HEK293 (cell line): Measurements from ENCODE around the gene BTK.
A peak's percentile ranks its signal among the peaks of the same experiment; 100 is the strongest.

Experiments used
- CTCF ChIA-PET: fragments of 350-600 bp; formaldehyde crosslinking; extraction: SDS; loops from one replicate; lab custom pipeline; 2021; ENCODE audit warnings: antibody characterized with exemption; lab: Yijun Ruan, JAX
- POLR2A ChIA-PET: fragments of 300-600 bp; formaldehyde crosslinking; extraction: SDS; loops from one replicate; lab custom pipeline; 2020; ENCODE audit warnings: antibody characterized with exemption, inconsistent platforms; lab: Yijun Ruan, JAX
- H3K27ac ChIP-seq: fragments of 200-500 bp; sonication (Bioruptor generic); 2 replicates; pipeline ENCODE4 v1.5.1; 2014; ENCODE audit warnings: low read depth, low read length, control low read depth, inconsistent platforms; ENCODE audit errors: extremely low read depth
- H3K36me3 ChIP-seq, 2 experiments: fragments of 200-500 bp in 1 of 2; sonication (Bioruptor generic) in 1 of 2; 1 replicate in 1 of 2; 2 replicates in 1 of 2; pipeline ENCODE4 v1.5.1; 2014 to 2017; ENCODE audit warnings: inconsistent platforms in 2 of 2, low read length in 2 of 2; ENCODE audit not compliant: control insufficient read depth in 2 of 2, insufficient read depth in 1 of 2
- H3K4me1 ChIP-seq: fragments of 200-500 bp; sonication (Bioruptor generic); 2 replicates; pipeline ENCODE4 v1.5.1; 2014; ENCODE audit warnings: mild to moderate bottlenecking, low read length, inconsistent platforms; ENCODE audit not compliant: control insufficient read depth, insufficient read depth
- H3K4me3 ChIP-seq: 2 replicates; pipeline ENCODE4 v1.5.1; 2011; ENCODE audit warnings: low read depth, mild to moderate bottlenecking, control low read depth, low read length, moderate library complexity
- H3K9me3 ChIP-seq: fragments of 200-500 bp; sonication (Bioruptor generic); 2 replicates; pipeline ENCODE4 v1.5.1; 2014; ENCODE audit warnings: low read depth, low read length, inconsistent platforms; ENCODE audit not compliant: control insufficient read depth, insufficient read depth
- BCL11A ChIP-seq: fragments of 450-650 bp; formaldehyde crosslinking; IDR thresholded peaks from 2 replicates; pipeline ENCODE4 v1.5.1; 2016; ENCODE audit warnings: low read depth, missing biosample characterization, missing genetic modification characterization
- BCL11B ChIP-seq: fragments of 450-650 bp; formaldehyde crosslinking; IDR thresholded peaks from 2 replicates; pipeline ENCODE4 v1.5.1; 2016; ENCODE audit warnings: low read depth, missing biosample characterization, missing genetic modification characterization
- HOXD13 ChIP-seq: sonication (generic); formaldehyde crosslinking; IDR thresholded peaks from 2 replicates; pipeline ENCODE4 v1.8.0; 2022; ENCODE audit warnings: missing genetic modification reagents, borderline replicate concordance
- IKZF3 ChIP-seq: fragments of 450-650 bp; IDR thresholded peaks from 2 replicates; pipeline ENCODE4 v1.5.0; 2018; ENCODE audit warnings: missing biosample characterization, mild to moderate bottlenecking, missing genetic modification characterization, moderate library complexity
- MEIS1 ChIP-seq: sonication (generic); formaldehyde crosslinking; IDR thresholded peaks from 2 replicates; pipeline ENCODE4 v1.8.1; 2022; ENCODE audit warnings: missing genetic modification reagents, mild to moderate bottlenecking, borderline replicate concordance
- SALL2 ChIP-seq: fragments of 450-650 bp; formaldehyde crosslinking; IDR thresholded peaks from 2 replicates; pipeline ENCODE4 v1.5.0; 2017; ENCODE audit warnings: missing biosample characterization, mild to moderate bottlenecking, missing genetic modification characterization, borderline replicate concordance
- SP7 ChIP-seq: fragments of 450-650 bp; formaldehyde crosslinking; IDR thresholded peaks from 2 replicates; pipeline ENCODE4 v1.5.1; 2016; ENCODE audit warnings: missing biosample characterization, missing genetic modification characterization
- ZBTB11 ChIP-seq: fragments of 450-650 bp; formaldehyde crosslinking; conservative IDR thresholded peaks from 2 replicates; pipeline ENCODE4 v1.5.1; 2016; ENCODE audit warnings: low read depth, missing biosample characterization, missing genetic modification characterization
- ZBTB49 ChIP-seq: fragments of 450-650 bp; formaldehyde crosslinking; IDR thresholded peaks from 2 replicates; pipeline ENCODE4 v1.5.1; 2016; ENCODE audit warnings: missing biosample characterization, missing genetic modification characterization, low read depth
- ZBTB7A ChIP-seq: fragments of 450-650 bp; formaldehyde crosslinking; IDR thresholded peaks from 2 replicates; pipeline ENCODE4 v1.5.1; 2016; ENCODE audit warnings: low read depth, missing biosample characterization, missing genetic modification characterization
- ZNF132 ChIP-seq: fragments of 450-650 bp; formaldehyde crosslinking; IDR thresholded peaks from 2 replicates; pipeline ENCODE4 v1.5.1; 2017; ENCODE audit warnings: missing biosample characterization, missing genetic modification characterization, borderline replicate concordance
- ZNF18 ChIP-seq: fragments of 450-650 bp; formaldehyde crosslinking; IDR thresholded peaks from 2 replicates; pipeline ENCODE4 v1.5.1; 2016; ENCODE audit warnings: missing biosample characterization, missing genetic modification characterization
- ZNF184 ChIP-seq: fragments of 450-650 bp; IDR thresholded peaks from 2 replicates; pipeline ENCODE4 v1.5.1; 2018; ENCODE audit warnings: missing biosample characterization, mild to moderate bottlenecking, missing genetic modification characterization
- ZNF311 ChIP-seq: fragments of 450-650 bp; formaldehyde crosslinking; IDR thresholded peaks from 2 replicates; pipeline ENCODE4 v1.5.1; 2017; ENCODE audit warnings: missing biosample characterization, missing genetic modification characterization, borderline replicate concordance
- ZNF354C ChIP-seq: fragments of 450-650 bp; formaldehyde crosslinking; IDR thresholded peaks from 2 replicates; pipeline ENCODE4 v1.5.1; 2016; ENCODE audit warnings: missing biosample characterization, missing genetic modification characterization, low read depth, borderline replicate concordance
- ZNF391 ChIP-seq: fragments of 450-650 bp; formaldehyde crosslinking; IDR thresholded peaks from 2 replicates; pipeline ENCODE4 v1.5.1; 2016; ENCODE audit warnings: low read depth, missing biosample characterization, missing genetic modification characterization, borderline replicate concordance
- ZNF404 ChIP-seq: fragments of 450-650 bp; formaldehyde crosslinking; IDR thresholded peaks from 2 replicates; pipeline ENCODE4 v1.5.1; 2017; ENCODE audit warnings: missing biosample characterization, missing genetic modification characterization
- ZNF433 ChIP-seq: fragments of 450-650 bp; formaldehyde crosslinking; IDR thresholded peaks from 2 replicates; pipeline ENCODE4 v1.5.1; 2016; ENCODE audit warnings: missing biosample characterization, missing genetic modification characterization, low read depth
- ZNF473 ChIP-seq: fragments of 450-650 bp; formaldehyde crosslinking; IDR thresholded peaks from 2 replicates; pipeline ENCODE4 v1.5.1; 2017; ENCODE audit warnings: missing biosample characterization, missing genetic modification characterization
- ZNF514 ChIP-seq: fragments of 450-650 bp; formaldehyde crosslinking; IDR thresholded peaks from 2 replicates; pipeline ENCODE4 v1.5.1; 2016; ENCODE audit warnings: missing biosample characterization, missing genetic modification characterization
- ZNF624 ChIP-seq: fragments of 450-650 bp; formaldehyde crosslinking; IDR thresholded peaks from 2 replicates; pipeline ENCODE4 v1.5.1; 2017; ENCODE audit warnings: missing biosample characterization, missing genetic modification characterization
- ZNF76 ChIP-seq: fragments of 450-650 bp; formaldehyde crosslinking; IDR thresholded peaks from 2 replicates; pipeline ENCODE4; 2016; ENCODE audit warnings: low read depth, missing biosample characterization, missing genetic modification characterization, borderline replicate concordance
- ZNF776 ChIP-seq: fragments of 450-650 bp; formaldehyde crosslinking; IDR thresholded peaks from 2 replicates; pipeline ENCODE4 v1.5.0; 2017; ENCODE audit warnings: missing biosample characterization, missing genetic modification characterization, borderline replicate concordance

BTK gene

GRCh38 chrX:101390664-101391525, 4.9 kb upstream of the BTK start, which contains the start of gene RPL36A (continued):
- TF ChIP-seq ZNF18 (0 out of 2 replicates have a peak, but pooled peaks have one; percentile 37), ZNF184 (tag by site-specific recombination) (no peak), ZNF311 (tag by site-specific recombination) (no peak), ZNF354C (tag by site-specific recombination) (no peak), ZNF391 (peak; percentile 65; the same call in 1 of the 2 replicates), ZBTB7A (tag by site-specific recombination) (0 out of 2 replicates have a peak, but pooled peaks have one; percentile 11), ZBTB49 (tag by site-specific recombination) (no peak), ZNF624 (tag by site-specific recombination) (no peak), BCL11A (tag by site-specific recombination) (no peak), BCL11B (no peak), ZNF473 (tag by site-specific recombination) (no peak), ZNF433 (tag by site-specific recombination) (no peak), MEIS1 (CRISPR knock-in tag) (no peak), ZNF404 (tag by site-specific recombination) (no peak), ZNF132 (no peak)

- Histone ChIP-seq H3K9me3 (no peaks in the 10 kb centered on the region), H3K27ac (no peak overlapping the region), H3K4me1 (no peaks in the 10 kb centered on the region), H3K4me3 (no peak overlapping the region), H3K36me3 (peaks cover 10 to 25% of the 10 kb centered on the region in 2 experiments)
- TF ChIP-seq SP7 (tag by site-specific recombination) (no peak), SALL2 (tag by site-specific recombination) (no peak), ZNF76 (tag by site-specific recombination) (no peak), HOXD13 (no peak), ZNF776 (no peak)
- POLR2A ChIA-PET = no interaction called here
- CTCF ChIA-PET = interaction anchor here (1.0 to 2.0 kb wide), 2 partner anchors 14 to 31 kb away, joined by 4 to 10 read pairs; no protein-coding TSS in a partner anchor
Measured at GRCh38 chrX:101388604-101389003, 2.6 kb upstream of the BTK start.

GRCh38 chrX:101386542-101386885, 523 bp upstream of the BTK start:
- Histone ChIP-seq H3K36me3 (peaks cover 0 to 5% of the 10 kb centered on the region in 2 experiments; a peak in 1 of 3 replicates), H3K27ac (no peak overlapping the region), H3K4me3 (no peak overlapping the region), H3K9me3 (no peaks in the 10 kb centered on the region), H3K4me1 (no peaks in the 10 kb centered on the region)
- ChIA-PET POLR2A (no interaction called here), CTCF (no interaction called here)
- TF ChIP-seq ZNF514 (tag by site-specific recombination) (no peak), IKZF3 (tag by site-specific recombination) (no peak), ZBTB11 (tag by site-specific recombination) (no peak)
